ENCODE results near the gene DPH7.
"Not testable (repeated sequence)": the region's sequence is repeated elsewhere in the genome, so short reads cannot be mapped to it uniquely, and the experiment has no call there.

The DPH7 gene

DNA sequence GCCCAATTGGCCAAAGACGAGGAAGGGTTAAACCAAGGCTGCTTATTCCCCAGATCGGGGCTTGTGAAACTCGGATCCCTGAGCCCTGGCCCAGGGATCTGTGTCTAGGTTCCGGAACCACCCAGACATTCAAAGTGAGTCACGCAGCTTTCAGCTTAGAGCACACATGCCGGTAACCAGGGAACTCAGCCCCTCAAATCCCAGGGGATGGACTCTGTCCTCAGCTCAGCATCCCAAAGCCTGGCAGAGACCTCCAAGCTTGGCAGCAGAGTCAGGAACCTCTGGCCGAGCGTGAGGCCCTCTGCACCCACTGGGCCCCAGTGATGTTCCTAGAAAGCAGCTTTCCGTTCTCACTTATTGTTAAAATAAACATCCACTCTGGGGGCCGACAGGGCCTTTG lies 33.6 kb downstream of the DPH7 start:
- no peak for DNase-seq (ENCODE audit: low read depth)

GRCh38 chr9:137544176-137544760 lies 34.5 kb downstream of the DPH7 start:
- no peak for DNase-seq (ENCODE audit: low read depth)

DNA sequence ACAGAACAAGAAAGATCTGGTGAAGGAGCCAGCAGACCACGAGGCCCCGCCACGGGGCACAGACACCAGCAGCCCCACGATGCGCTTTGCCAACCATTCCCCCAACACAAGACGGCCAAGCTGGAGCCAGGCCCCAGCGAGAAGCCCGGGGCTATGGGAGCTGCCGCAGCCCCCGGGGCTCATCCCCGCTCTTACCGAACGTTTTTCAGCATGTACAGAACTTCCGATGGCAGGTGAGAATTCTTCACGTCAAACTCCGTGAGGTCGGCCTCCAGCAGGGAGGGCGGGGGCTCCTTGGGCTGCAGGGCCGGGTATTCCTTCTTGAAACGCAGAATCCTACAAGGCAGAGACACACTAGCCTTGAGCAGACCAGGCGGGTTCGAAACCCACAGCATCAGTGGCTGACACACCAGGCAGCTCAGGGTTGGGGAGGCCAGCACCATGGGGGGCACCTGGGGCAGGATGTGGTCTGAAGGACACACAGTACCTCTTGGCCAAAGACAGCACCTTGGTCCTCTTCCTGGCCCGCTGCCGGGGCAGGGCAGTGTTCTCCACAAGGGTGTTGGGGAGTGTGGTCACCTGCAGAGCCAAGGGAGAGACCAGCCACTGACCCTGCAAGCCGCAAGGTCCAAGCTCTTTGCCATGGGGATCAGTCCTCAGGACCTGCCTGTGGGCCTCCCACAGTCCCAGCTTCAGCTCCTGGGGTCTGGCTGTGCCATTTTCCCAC lies 35.3 kb downstream of the DPH7 start:
- DNase-seq (ENCODE audit: low read depth): no peak

DNA sequence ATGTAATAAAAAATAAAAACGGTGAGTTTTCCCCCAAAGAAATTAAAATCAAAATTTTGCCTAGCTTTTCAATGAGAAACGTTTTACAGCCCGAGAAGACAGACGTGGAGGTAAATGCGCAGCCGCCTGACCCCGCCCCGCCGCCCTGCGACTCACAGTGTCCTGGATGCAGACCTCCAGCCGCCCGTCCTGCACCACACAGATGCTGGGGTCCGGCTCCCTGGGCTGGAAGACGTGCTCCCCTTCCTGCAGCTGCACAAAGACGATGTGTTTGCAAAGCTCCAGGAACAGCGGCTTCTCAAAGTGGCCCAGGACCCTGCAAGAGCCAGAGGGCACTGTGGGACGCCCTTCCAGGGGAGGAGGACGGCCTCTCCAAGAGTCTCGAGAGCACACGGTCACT lies 36.2 kb downstream of the DPH7 start:
- no peak for DNase-seq (ENCODE audit: low read depth)

- no peak for DNase-seq (ENCODE audit: low read depth)
Observed at GRCh38 chr9:137540536-137540935, 38.2 kb downstream of the DPH7 start.

GRCh38 chr9:137538058-137538457 lies 40.7 kb downstream of the DPH7 start:
- no peak for DNase-seq (ENCODE audit: low read depth)

GRCh38 chr9:137536594-137537131 lies 42.1 kb downstream of the DPH7 start:
- not testable (repeated sequence) for DNase-seq (ENCODE audit: low read depth)

DNA sequence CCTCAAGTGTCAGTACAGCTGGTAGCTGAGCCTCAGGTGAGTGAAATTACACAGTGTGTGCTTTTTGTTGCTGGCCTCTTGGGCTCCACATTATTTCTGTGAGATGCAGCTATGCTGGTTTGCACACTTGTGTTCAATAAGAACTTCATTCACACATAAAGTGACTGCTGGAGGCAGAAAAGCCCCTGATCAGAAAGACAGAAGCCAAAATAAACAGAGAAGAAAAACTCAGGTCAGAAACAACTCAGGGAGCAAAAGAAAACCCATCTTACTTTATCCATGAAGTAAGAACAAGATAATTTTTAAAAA lies 43.7 kb downstream of the DPH7 start:
- no peak for DNase-seq (ENCODE audit: low read depth)

DNA sequence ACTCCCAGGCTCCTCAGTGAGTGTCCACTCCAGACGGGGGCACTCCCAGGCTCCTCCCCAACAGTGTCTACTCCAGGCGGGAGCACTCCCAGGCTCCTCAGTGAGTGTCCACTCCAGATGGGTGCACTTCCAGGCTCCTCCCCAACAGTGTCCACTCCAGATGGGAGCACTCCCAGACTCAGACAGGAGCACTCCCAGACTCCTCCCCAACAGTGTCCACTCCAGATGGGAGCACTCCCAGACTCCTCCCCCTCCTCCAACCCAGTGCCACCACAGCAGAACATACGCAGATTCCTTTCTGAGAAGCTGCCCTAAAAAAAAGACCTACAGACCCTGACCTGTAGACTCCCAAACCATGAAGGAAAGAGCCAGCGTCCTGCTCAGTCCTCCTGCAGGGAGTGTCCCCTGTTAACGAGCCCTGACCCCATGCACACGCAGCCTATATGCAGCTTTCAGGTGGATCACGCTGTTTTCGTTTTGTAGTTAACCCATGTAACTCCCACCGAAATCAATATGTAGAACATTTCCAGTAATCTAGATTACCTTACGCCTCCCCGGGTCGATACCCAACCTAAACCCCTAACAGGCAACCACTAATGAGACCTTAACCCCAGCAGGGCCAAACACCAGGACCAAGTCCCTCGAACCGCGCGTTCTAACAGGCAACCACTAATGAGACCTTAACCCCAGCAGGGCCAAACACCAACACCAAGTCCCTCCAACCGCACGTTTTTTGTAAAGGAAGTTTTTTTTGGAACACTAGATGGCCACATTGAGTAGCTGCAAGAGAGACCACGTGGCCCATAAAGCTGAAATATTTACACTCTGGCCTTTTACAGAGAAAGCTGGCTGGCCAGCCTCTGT lies 44.2 kb downstream of the DPH7 start:
- no peak for DNase-seq (ENCODE audit: low read depth)

GRCh38 chr9:137532891-137533468 lies 45.7 kb downstream of the DPH7 start:
- not testable (repeated sequence) for DNase-seq (ENCODE audit: low read depth)

DNA sequence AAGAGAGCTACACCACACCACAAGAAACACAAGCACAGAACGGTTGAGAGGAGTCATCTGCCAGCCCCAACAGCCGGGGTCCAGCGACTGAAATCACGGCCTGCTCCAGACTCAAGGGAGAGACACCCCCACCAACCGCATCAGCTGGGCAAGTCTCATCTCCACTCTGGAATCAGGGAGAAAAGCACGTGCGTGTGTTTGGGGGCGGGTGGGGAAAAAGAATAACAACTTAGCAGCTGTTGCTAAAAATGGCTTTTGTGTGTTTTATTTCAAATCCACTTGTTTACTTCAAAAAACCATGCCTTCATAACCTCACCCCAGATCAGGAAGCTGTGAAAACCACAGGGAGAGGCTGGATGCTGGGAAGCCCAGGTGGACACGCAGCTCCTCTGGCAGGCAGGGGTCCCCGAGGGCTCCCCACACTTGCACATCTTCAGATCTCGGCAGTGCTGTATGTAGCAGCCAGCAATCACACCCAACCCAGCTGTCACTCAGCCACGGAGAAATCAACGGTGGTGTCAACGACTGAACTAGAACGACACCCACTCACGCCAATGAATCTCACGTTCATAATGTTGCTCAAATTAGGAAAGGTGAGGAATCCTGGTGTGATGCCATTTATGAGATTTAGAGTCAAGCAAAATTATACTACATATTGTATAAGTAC lies 47.5 kb downstream of the DPH7 start:
- no peak for DNase-seq (ENCODE audit: low read depth)

GRCh38 chr9:137530331-137530730 lies 48.4 kb downstream of the DPH7 start:
- DNase-seq (ENCODE audit: low read depth): no peak

DNA sequence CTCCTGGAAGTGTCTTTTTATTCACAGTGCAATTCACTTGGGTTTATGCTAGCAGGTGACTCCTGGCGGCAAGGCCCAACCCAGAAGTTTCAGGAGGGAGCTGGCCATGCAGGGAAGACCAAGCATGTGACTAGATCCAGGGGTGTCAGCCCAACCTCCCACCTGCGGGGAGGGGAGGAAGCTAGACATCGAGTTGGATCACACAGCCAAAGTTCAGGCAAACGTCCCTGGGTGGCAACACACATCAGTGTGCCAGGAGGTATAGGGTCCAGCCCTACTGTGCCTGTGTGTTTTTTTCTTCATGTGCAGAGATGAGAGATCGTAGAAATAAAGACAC lies 53.8 kb downstream of the DPH7 start:
- no peak for DNase-seq (ENCODE audit: low read depth)

- no peak for DNase-seq (ENCODE audit: low read depth)
Observed at GRCh38 chr9:137524161-137524980, 54.4 kb downstream of the DPH7 start.

DNA sequence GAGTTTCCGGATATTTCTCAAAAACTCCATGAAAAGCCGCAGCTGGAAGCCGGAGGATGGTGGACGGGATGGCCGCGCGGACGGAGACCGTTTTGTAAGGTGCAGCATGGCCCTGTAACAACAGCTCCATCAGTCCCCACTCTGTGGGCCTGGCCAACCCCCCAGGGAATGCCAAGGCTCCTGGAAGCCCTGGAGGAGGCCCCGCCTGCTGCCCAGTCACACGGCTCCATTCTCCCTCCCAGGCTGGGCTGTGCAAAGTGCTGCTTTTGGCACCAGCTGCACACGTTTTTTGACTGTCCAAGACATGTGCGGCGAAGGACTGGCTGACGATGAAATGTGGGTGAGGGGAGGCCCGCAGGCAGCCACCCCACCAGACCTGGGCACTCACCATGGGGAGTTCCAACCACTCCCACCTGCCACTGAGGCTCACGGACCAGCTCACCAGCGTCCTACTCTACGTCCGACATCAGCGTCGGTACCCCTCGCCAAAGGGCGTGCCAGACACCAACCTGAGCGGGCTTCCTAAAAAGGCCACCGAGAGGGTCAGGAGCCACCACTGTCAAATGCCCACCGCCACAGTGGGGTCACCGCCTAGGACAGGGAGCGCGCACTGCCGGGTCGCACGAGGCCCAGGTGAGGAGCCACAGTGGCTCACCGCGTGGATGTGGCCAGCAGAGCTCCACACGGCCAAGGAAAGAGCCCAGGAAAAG lies 55.8 kb downstream of the DPH7 start:
- DNase-seq (ENCODE audit: low read depth): no peak

- no peak for DNase-seq (ENCODE audit: low read depth)
Observed at GRCh38 chr9:137521405-137521985, 57.2 kb downstream of the DPH7 start.

- DNase-seq (ENCODE audit: low read depth): no peak
Observed at GRCh38 chr9:137520614-137521404, 57.9 kb downstream of the DPH7 start.

- DNase-seq (ENCODE audit: low read depth): no peak
Observed at GRCh38 chr9:137519553-137519952, 59.2 kb downstream of the DPH7 start.

Data from activated T-cell treated with anti-CD3 and anti-CD28 coated beads for 1 hour (primary cell).